OCI-LY1 (cell line): ENCODE results near the gene TNFRSF1A.

ENCODE experiments used
- H2AFZ ChIP-seq: fragments of 200-600 bp; sonication (generic), shearing (Covaris generic); 2 replicates; pipeline ENCODE4 v1.6.0; 2014; ENCODE audit warnings: antibody characterized with exemption, mild to moderate bottlenecking, low read length
- H3F3A ChIP-seq: fragments of 200-600 bp; sonication (generic), shearing (Covaris generic); 2 replicates; pipeline ENCODE4 v1.6.0; 2014; ENCODE audit warnings: mild to moderate bottlenecking, antibody characterized with exemption, low read length, moderate library complexity; ENCODE audit not compliant: insufficient read depth
- H3K27ac ChIP-seq: fragments of 200-600 bp; sonication (generic); 2 replicates; pipeline ENCODE4 v1.5.1; 2014; ENCODE audit warnings: low read length, mixed run types, mild to moderate bottlenecking, low read depth; ENCODE audit not compliant: poor library complexity, severe bottlenecking
- H3K27me3 ChIP-seq: fragments of 200-600 bp; sonication (generic); 2 replicates; pipeline ENCODE4 v1.6.0; 2014; ENCODE audit warnings: antibody characterized with exemption, mild to moderate bottlenecking, low read length, moderate library complexity; ENCODE audit not compliant: insufficient read depth
- H3K36me3 ChIP-seq: fragments of 200-600 bp; sonication (generic); 2 replicates; pipeline ENCODE4 v1.6.1; 2014; ENCODE audit warnings: mild to moderate bottlenecking, antibody characterized with exemption, low read length, moderate library complexity, mixed read lengths; ENCODE audit not compliant: insufficient read depth
- H3K4me1 ChIP-seq: fragments of 200-600 bp; sonication (generic); 2 replicates; pipeline ENCODE4 v1.5.1; 2014; ENCODE audit warnings: mild to moderate bottlenecking, low read length, moderate library complexity; ENCODE audit not compliant: insufficient read depth, severe bottlenecking
- H3K4me2 ChIP-seq: fragments of 200-600 bp; sonication (generic), shearing (Covaris generic); 2 replicates; pipeline ENCODE4 v1.6.1; 2014; ENCODE audit warnings: low read length
- H3K4me3 ChIP-seq: fragments of 200-600 bp; sonication (generic); 2 replicates; pipeline ENCODE4 v1.5.1; 2014; ENCODE audit warnings: low read length, low read depth, mild to moderate bottlenecking, mixed read lengths; ENCODE audit not compliant: poor library complexity, severe bottlenecking
- H3K79me2 ChIP-seq: fragments of 200-600 bp; shearing (Covaris generic); 2 replicates; pipeline ENCODE4 v1.6.1; 2016; ENCODE audit warnings: mixed run types, low read length, mixed read lengths; ENCODE audit not compliant: insufficient read depth
- H3K9ac ChIP-seq: fragments of 200-600 bp; sonication (generic), shearing (Covaris generic); 2 replicates; pipeline ENCODE4 v1.6.1; 2014; ENCODE audit warnings: mild to moderate bottlenecking, low read length, mixed read lengths
- H3K9me2 ChIP-seq: fragments of 200-600 bp; sonication (generic), shearing (Covaris generic); 2 replicates; pipeline ENCODE4 v1.6.1; 2014; ENCODE audit warnings: low read depth, mild to moderate bottlenecking, low read length, mixed read lengths
- H3K9me3 ChIP-seq: fragments of 200-600 bp; shearing (Covaris generic); 2 replicates; pipeline ENCODE4 v1.6.1; 2014; ENCODE audit warnings: low read length, mixed read lengths
- H4K20me1 ChIP-seq: fragments of 200-600 bp; sonication (generic), shearing (Covaris generic); 2 replicates; pipeline ENCODE4 v1.6.0; 2016; ENCODE audit warnings: mild to moderate bottlenecking, low read length; ENCODE audit not compliant: insufficient read depth
- CTCF ChIP-seq: fragments of 200-600 bp; sonication (generic), shearing (Covaris generic); IDR thresholded peaks from 2 replicates; pipeline ENCODE4 v1.5.1; 2017; ENCODE audit warnings: mild to moderate bottlenecking, antibody characterized with exemption, low read length, moderate library complexity, mixed read lengths
- EZH2 ChIP-seq: fragments of 200-600 bp; sonication (generic), shearing (Covaris generic); IDR thresholded peaks from 2 replicates; pipeline ENCODE4 v1.8.0; 2017; ENCODE audit warnings: borderline replicate concordance, mixed run types, mild to moderate bottlenecking, antibody characterized with exemption, low read length, moderate library complexity, mixed read lengths

The TNFRSF1A gene

GRCh38 chr12:6324936-6325750 is 16.7 kb downstream of the TNFRSF1A start:
- no peaks in the 10 kb centered on the region for H3K36me3 ChIP-seq

DNA sequence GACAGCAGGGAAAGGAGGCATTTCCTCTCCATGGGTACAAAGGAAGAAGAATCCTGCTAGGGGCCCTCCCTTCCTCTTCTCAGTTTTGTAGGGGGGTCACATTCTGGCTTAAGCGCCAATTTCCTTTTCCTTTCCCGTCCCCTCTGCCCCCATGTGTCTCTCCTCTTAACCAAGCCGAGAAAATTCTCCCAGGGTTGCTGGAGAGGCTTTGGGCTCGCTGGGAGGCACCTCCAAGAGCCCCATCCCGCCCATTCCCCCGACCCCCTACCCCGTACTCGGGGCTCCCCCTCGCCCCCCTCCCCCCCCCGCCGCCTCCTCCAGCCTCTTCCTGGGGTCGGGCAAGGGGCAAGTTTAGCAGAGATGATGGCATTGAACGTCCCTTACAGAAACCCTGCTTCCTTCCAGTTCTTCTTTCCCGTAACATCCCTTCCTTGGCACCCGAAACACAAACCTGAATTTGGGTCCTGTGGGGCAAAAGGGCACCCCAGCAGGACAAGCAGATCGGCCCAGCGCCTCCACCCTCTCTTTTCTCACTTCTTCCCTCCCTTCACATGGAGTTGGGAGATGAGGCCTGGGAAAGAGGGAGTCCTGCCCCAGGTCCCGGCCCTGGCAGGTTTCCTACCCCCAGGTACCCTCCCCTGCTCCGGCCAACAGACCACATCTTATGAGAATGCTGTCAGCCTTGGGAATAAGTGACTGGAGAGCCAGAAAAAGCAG is 17.7 kb downstream of the TNFRSF1A start:
- H3K79me2 ChIP-seq = no peaks in the 10 kb centered on the region
- no peaks in the 10 kb centered on the region for H3K9me2 ChIP-seq
- H3K4me1 ChIP-seq = peaks cover 16% of the 10 kb centered on the region
- no peak overlapping the region; the same call in 1 of the 2 replicates for H3K4me2 ChIP-seq
- no peak overlapping the region for H3K9ac ChIP-seq
- H3K9me3 ChIP-seq = no peaks in the 10 kb centered on the region
- H3K27ac ChIP-seq = no peak overlapping the region
- H3K36me3 ChIP-seq = no peaks in the 10 kb centered on the region
- no peaks in the 10 kb centered on the region for H3F3A ChIP-seq
- no peak overlapping the region for H2AFZ ChIP-seq
- no peaks in the 10 kb centered on the region for H3K27me3 ChIP-seq
- no peaks in the 10 kb centered on the region for H4K20me1 ChIP-seq
- no peak for TF ChIP-seq EZH2
- no peak overlapping the region for H3K4me3 ChIP-seq

More at GRCh38 chr12:6324936-6325750, 16.7 kb downstream of the TNFRSF1A start:
- H3K9me3 ChIP-seq = no peaks in the 10 kb centered on the region
- no peak overlapping the region for H2AFZ ChIP-seq
- H3K27me3 ChIP-seq = no peaks in the 10 kb centered on the region
- no peak overlapping the region for H3K9ac ChIP-seq
- peaks cover 16% of the 10 kb centered on the region for H3K4me1 ChIP-seq
- no peaks in the 10 kb centered on the region for H3K79me2 ChIP-seq
- H3K9me2 ChIP-seq = no peaks in the 10 kb centered on the region
- no peak overlapping the region for H3K27ac ChIP-seq
- H3K4me3 ChIP-seq = no peak overlapping the region
- TF ChIP-seq EZH2 = no peak
- peak; percentile 22; the same call in 1 of the 2 replicates for TF ChIP-seq CTCF
- H3F3A ChIP-seq = no peaks in the 10 kb centered on the region
- H4K20me1 ChIP-seq = no peaks in the 10 kb centered on the region
- H3K4me2 ChIP-seq = no peak overlapping the region

GRCh38 chr12:6323340-6323994 is 18.4 kb downstream of the TNFRSF1A start:
- no peaks in the 10 kb centered on the region for H4K20me1 ChIP-seq
- H3K4me3 ChIP-seq = no peak overlapping the region
- no peaks in the 10 kb centered on the region for H3K9me3 ChIP-seq
- no peak overlapping the region for H3K27ac ChIP-seq
- H3K4me2 ChIP-seq = peak overlapping the region; percentile 47; the same call in 1 of the 2 replicates
- peak; percentile 62 for TF ChIP-seq CTCF
- TF ChIP-seq EZH2 = no peak
- H3K36me3 ChIP-seq = no peaks in the 10 kb centered on the region
- H3K27me3 ChIP-seq = 0 out of 2 replicates have a peak, but pooled peaks cover 4% of the 10 kb centered on the region
- peaks cover 16% of the 10 kb centered on the region for H3K4me1 ChIP-seq
- no peaks in the 10 kb centered on the region for H3K79me2 ChIP-seq
- no peaks in the 10 kb centered on the region for H3K9me2 ChIP-seq
- no peaks in the 10 kb centered on the region for H3F3A ChIP-seq
- no peak overlapping the region for H2AFZ ChIP-seq
- H3K9ac ChIP-seq = no peak overlapping the region
